GM12878 (cell line): ENCODE results near the gene CDR2. TPM values are rescaled to one million over a fixed set of nuclear protein-coding genes. Genes with fewer than 3 reads are reported as not detected.

ENCODE experiments used
- ATAC-seq: fragments of 200-7000 bp; cut with Tn5 transposase; 3 replicates; pipeline ENCODE4 v1.9.1; 2020; ENCODE audit warnings: mild to moderate bottlenecking, moderate library complexity
- BruUV-seq: library from RNA; stranded (reverse); fragments of 400-500 nt; replicated peaks from 2 replicates; lab custom pipeline; 2021; lab: Mats Ljungman, UMichigan
- CTCF ChIA-PET: fragments of 300-600 bp; sonication (Branson Sonifier 250); formaldehyde crosslinking; extraction: SDS; loops from one replicate; lab custom pipeline; 2021; ENCODE audit warnings: inconsistent platforms; lab: Yijun Ruan, JAX
- POLR2A ChIA-PET: fragments of 350-600 bp; formaldehyde crosslinking; extraction: SDS; loops from one replicate; lab custom pipeline; 2021; ENCODE audit warnings: inconsistent platforms; lab: Charles Lee
- RAD21 ChIA-PET: fragments of 300-600 bp; sonication (Branson Sonifier 250); formaldehyde crosslinking; loops from one replicate; lab custom pipeline; 2023; ENCODE audit warnings: antibody characterized with exemption; ENCODE audit not compliant: unreplicated experiment; lab: Charles Lee
- SMC1A ChIA-PET: fragments of 300-600 bp; sonication (Branson Sonifier 250); formaldehyde crosslinking; loops from one replicate; lab custom pipeline; 2023; ENCODE audit not compliant: unreplicated experiment, uncharacterized antibody; lab: Charles Lee
- DNase-seq: peaks from one replicate; pipeline ENCODE4 v3.0.0-alpha.2; 2011; ENCODE audit warnings: low read depth, low spot score
- FAIRE-seq: peaks from 3 replicates; lab custom pipeline; 2011; peaks lifted over from hg19 to GRCh38; lab: Jason Lieb, UNC
- H2AFZ ChIP-seq: 2 replicates; pipeline ENCODE4 v1.6.0; 2011; ENCODE audit warnings: low read depth, low read length, control low read depth; ENCODE audit not compliant: control insufficient read depth
- H3K27ac ChIP-seq: 2 replicates; pipeline ENCODE4 v1.5.1; 2011; ENCODE audit warnings: control low read depth; ENCODE audit not compliant: control insufficient read depth, insufficient read depth
- H3K27me3 ChIP-seq, 2 experiments: replicated peaks in 1 of 2; 2 replicates each; pipeline versions ENCODE4 v1.6.0 to v1.6.1; 2011; ENCODE audit warnings: low read length in 1 of 2; ENCODE audit not compliant: control insufficient read depth in 2 of 2, insufficient read depth in 2 of 2
- H3K36me3 ChIP-seq, 2 experiments: 2 replicates each; pipeline ENCODE4 v1.5.1; 2011; ENCODE audit warnings: low read length in 1 of 2; ENCODE audit not compliant: control insufficient read depth in 2 of 2, insufficient read depth in 2 of 2
- H3K4me1 ChIP-seq: 2 replicates; pipeline ENCODE4 v1.6.1; 2011; ENCODE audit warnings: mild to moderate bottlenecking, low read length, moderate library complexity, mixed read lengths; ENCODE audit not compliant: control insufficient read depth, insufficient read depth
- H3K4me2 ChIP-seq: 2 replicates; pipeline ENCODE4 v1.6.0; 2011; ENCODE audit warnings: control low read depth; ENCODE audit not compliant: control insufficient read depth, insufficient read depth
- H3K4me3 ChIP-seq: fragments of 200-600 bp; sonication (generic); 2 replicates; pipeline ENCODE4 v1.5.1; 2016
- H3K79me2 ChIP-seq: 2 replicates; pipeline ENCODE4 v1.6.0; 2011; ENCODE audit warnings: low read length; ENCODE audit not compliant: control insufficient read depth, insufficient read depth
- H3K9ac ChIP-seq: 2 replicates; pipeline ENCODE4 v1.8.0; 2011; ENCODE audit warnings: low read length, control low read depth, mixed read lengths; ENCODE audit not compliant: control insufficient read depth, insufficient read depth
- H3K9me3 ChIP-seq: replicated peaks from 3 replicates; pipeline ENCODE4 v1.5.1; 2011; ENCODE audit warnings: mild to moderate bottlenecking, low read length; ENCODE audit not compliant: control insufficient read depth, insufficient read depth
- H4K20me1 ChIP-seq: 2 replicates; pipeline ENCODE4 v1.6.0; 2011; ENCODE audit not compliant: control insufficient read depth, insufficient read depth
- WGBS: methylation state at CpG from one replicate; pipeline ENCODE4 v1.1.6; 2016; ENCODE audit warnings: low lambda C conversion rate; ENCODE audit not compliant: insufficient replicate concordance, insufficient coverage; ENCODE audit errors: missing lambda C conversion rate; 5-methylcytosine and 5-hydroxymethylcytosine counted together
- in situ Hi-C: fragments of 300-500 bp; cut with MboI; formaldehyde crosslinking; loops from 9 replicates; pipeline ENCODE4 v1.14.3; 2018; ENCODE audit warnings: mixed read lengths
- intact Hi-C: fragments of 100-400 bp; cut with micrococcal nuclease; formaldehyde crosslinking; loops from one replicate; pipeline ENCODE4 v1.14.2; 2022; ENCODE audit not compliant: unreplicated experiment
- polyA plus RNA-seq, 11 experiments: library from polyadenylated mRNA; depleted of rRNA in 4 of 11; unstranded in 6 of 11; stranded (reverse) in 5 of 11; fragments of >200 nt; fragmentation: Nextera tagmentation in 4 of 11; fragmentation: Illumina TruSeq in 1 of 11; extraction: Ambion mirVana in 4 of 11; extraction: Trizol in 1 of 11; gene quantifications; 1 replicate in 1 of 11; 2 replicates in 10 of 11; pipeline versions ENCODE4 v1.2.1 to v1.2.3, GENCODE V29; 2011 to 2016; ENCODE audit warnings: inconsistent platforms in 2 of 11, missing spikeins in 2 of 11, low read depth in 1 of 11
- total RNA-seq, 4 experiments: library from RNA; depleted of rRNA in 3 of 4; stranded (reverse); fragments of >200 nt in 3 of 4; fragmentation: Illumina TruSeq in 1 of 4; extraction: Trizol in 1 of 4; gene quantifications; 2 replicates each; pipeline versions ENCODE4 v1.2.1 to v1.2.3, GENCODE V29; 2013 to 2021
- TF ChIP-seq, protein P1 (sequence below): fragments of 450-650 bp; IDR thresholded peaks from 2 replicates; pipeline ENCODE4 v1.6.1; 2017; ENCODE audit warnings: borderline replicate concordance

The CDR2 gene
- total and polyA plus RNA-seq, 10 of the 15 experiments (the other 5 are each of a cell fraction or from before 2014, with no cell fraction given) = 4.8 to 24.3 (median 19.2) TPM

DNA sequence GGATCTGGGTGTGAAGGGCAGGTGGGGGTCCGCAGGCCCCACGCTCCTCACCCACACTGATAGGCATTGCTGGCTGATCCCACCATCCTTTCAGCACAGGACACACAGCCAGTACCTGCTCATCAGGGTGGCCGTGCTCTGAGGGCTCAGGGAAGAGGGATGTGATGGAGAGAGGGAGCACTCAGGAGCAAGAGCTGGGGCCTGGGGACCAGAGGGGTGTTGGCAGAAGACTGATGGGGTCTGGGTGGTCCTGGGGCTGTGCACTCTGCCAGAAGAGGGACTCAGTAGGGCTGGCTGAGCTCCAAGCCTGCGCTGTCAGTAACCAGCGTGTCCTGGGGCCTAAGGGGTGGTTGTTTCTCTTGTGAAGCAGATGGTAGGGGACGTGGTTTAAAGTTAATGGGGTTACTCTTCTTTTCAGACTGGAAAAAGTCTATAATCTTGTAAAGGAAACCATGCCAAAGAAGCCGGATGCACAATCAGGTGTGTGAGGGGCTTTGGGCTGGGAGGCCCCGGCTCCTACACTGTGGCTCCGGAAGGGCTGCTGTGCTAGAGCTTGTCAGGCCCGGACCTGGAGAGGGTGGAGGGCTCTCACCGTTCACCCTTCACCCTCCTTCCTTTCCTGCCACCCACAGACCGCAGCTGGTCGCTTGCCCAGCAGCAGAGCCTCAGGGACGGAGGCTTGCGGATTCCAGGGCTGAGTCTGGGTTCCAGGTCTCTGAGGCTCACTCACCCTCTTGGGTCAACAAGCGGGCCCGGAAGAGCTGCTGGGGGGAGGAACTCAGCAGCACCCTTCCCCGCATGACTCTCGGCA lies 49.4 kb downstream of the CDR2 start:
- in situ Hi-C loops (loop anchor here (10.0 to 25.0 kb wide), 5 partner anchors 237 to 1170 kb away; partner anchors contain the start of genes DNAH3 and LDAF1), intact Hi-C loops (loop anchor here (5.0 kb wide), 2 partner anchors 47 to 1168 kb away; partner anchors contain the start of genes CDR2 and LDAF1)
- Histone ChIP-seq H3K9me3 (no peaks in the 10 kb centered on the region), H3K9ac (no peak overlapping the region), H2AFZ (no peak overlapping the region), H3K27ac (no peak overlapping the region), H3K4me2 (no peak overlapping the region), H4K20me1 (no peaks in the 10 kb centered on the region), H3K4me1 (no peaks in the 10 kb centered on the region), H3K27me3 (no peaks in the 10 kb centered on the region), H3K79me2 (0 out of 2 replicates have a peak, but pooled peaks cover 2% of the 10 kb centered on the region), H3K4me3 (no peak overlapping the region), H3K36me3 (peaks cover 22 to 49% of the 10 kb centered on the region in 2 experiments)
- no peak for ATAC-seq
- ChIA-PET POLR2A (no interaction called here), RAD21 (no interaction called here), CTCF (no interaction called here), SMC1A (no interaction called here)
- no peak for FAIRE-seq
- BruUV-seq = no TSS peak
- 93% methylated on average over 18 of the region's 19 CpGs for WGBS
- no peak for DNase-seq
- TF ChIP-seq, protein P1, sequence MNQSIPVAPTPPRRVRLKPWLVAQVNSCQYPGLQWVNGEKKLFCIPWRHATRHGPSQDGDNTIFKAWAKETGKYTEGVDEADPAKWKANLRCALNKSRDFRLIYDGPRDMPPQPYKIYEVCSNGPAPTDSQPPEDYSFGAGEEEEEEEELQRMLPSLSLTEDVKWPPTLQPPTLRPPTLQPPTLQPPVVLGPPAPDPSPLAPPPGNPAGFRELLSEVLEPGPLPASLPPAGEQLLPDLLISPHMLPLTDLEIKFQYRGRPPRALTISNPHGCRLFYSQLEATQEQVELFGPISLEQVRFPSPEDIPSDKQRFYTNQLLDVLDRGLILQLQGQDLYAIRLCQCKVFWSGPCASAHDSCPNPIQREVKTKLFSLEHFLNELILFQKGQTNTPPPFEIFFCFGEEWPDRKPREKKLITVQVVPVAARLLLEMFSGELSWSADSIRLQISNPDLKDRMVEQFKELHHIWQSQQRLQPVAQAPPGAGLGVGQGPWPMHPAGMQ = no peak
